Urinary bladder (tissue), 4 donors: ENCODE results near the gene XPR1. TPM values are rescaled to one million over a fixed set of nuclear protein-coding genes. Genes with fewer than 3 reads are reported as not detected.

ENCODE experiments used
- DNase-seq: peaks from one replicate; pipeline ENCODE4 v3.0.0-alpha.2; 2015; ENCODE audit errors: extremely low spot score
- H3K27ac ChIP-seq: one replicate; pipeline ENCODE4 v1.5.1; 2013; ENCODE audit warnings: low read depth, mild to moderate bottlenecking, moderate library complexity
- H3K36me3 ChIP-seq: one replicate; pipeline ENCODE4 v1.6.1; 2013; ENCODE audit warnings: mild to moderate bottlenecking, moderate library complexity; ENCODE audit not compliant: insufficient read depth
- H3K4me1 ChIP-seq: one replicate; pipeline ENCODE4 v1.6.1; 2013; ENCODE audit warnings: mild to moderate bottlenecking, moderate library complexity; ENCODE audit not compliant: insufficient read depth
- H3K4me3 ChIP-seq: one replicate; pipeline ENCODE4 v1.5.1; 2013; ENCODE audit warnings: low read depth, low read length
- WGBS: extraction: QIAGEN DNeasy Blood & Tissue Kit; methylation state at CpG from one replicate; pipeline ENCODE4 v1.1.7; 2013; 5-methylcytosine and 5-hydroxymethylcytosine counted together
- polyA plus RNA-seq: library from polyadenylated mRNA; stranded (reverse); fragments of 200-250 nt; gene quantifications from one replicate; pipeline ENCODE4 v1.2.3, GENCODE V29; 2013
- total RNA-seq: library from RNA; depleted of rRNA; stranded (reverse); fragments of >200 nt; gene quantifications from one replicate; pipeline ENCODE4 v1.2.3, GENCODE V29; 2014
- donor health status: healthy with polysubstance abuse.
- donor health status: healthy.

XPR1 gene
- total and polyA plus RNA-seq, 2 donors = 9.9 to 33.6 TPM

DNA sequence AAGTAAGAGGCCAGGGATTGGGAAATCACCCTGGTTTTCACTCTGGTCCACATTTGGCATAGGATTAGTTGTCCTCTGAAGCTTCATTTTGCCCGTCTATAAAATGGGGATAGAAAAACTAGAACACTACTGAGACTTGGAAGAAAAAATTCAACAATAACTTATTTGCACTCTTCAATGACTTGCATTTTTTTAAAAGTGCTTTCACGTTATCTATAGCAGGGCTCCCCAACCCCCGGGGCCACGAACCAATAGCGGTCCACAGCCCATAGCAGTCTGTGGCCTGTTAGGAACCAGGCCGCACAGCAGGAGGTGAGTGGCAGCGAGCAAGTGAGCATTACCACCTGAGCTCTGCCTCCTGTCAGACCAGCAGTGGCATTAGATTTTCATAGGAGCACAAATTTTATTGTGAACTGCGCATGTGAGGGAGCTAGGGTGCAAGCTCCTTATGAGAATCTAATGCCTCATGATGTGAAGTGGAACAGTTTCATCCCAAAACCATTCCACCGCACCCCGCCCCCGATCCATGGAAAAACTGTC lies 283.7 kb downstream of the XPR1 start:
- 94% methylated on average over 11 of the region's 11 CpGs for WGBS
- no peak for DNase-seq
- H3K36me3 ChIP-seq = no peaks in the 10 kb centered on the region

DNA sequence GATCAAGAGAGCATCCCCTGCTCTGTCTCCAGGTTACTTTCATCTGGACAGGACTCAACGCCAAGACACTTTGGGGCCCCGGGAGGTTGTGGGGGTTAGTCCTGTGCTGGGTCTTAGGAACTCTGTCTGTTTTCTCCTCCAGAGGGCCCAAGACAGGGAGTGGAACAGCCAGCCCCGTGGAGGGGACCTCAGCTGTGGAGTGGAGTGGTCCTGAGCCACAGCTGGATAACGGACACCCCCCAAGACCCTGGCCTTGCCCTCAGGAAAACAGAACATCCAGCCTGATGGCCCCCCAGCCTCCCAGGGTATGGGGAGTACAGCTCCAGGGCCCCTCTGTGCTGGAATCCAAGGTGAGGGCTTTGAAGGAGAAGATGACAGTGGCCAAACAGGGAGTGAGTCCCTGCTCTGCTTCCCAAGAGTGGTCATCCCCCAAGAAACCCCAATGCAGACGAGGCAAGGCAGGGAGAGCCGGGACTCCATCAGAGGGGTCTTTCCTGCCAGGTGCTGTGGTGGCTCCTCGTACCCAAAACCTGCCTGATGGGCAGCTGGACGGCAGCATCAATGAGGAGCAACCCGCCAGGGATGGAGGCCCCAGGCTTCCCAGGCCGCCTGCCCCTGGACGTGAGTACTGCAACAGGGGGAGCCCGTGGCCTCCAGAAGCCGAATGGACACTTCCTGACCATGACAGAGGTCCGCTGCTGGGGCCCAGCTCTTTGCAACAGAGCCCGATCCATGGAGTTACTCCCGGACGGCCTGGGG lies 284.4 kb downstream of the XPR1 start:
- Histone ChIP-seq H3K27ac (no peak overlapping the region), H3K4me3 (no peak overlapping the region), H3K36me3 (no peaks in the 10 kb centered on the region), H3K4me1 (no peaks in the 10 kb centered on the region)
- 92% methylated on average over 17 of the region's 17 CpGs for WGBS
- no peak for DNase-seq

More for the DNA sequence above, 283.7 kb downstream of the XPR1 start:
- no peaks in the 10 kb centered on the region for H3K4me1 ChIP-seq
- no peak overlapping the region for H3K27ac ChIP-seq
- H3K4me3 ChIP-seq = no peak overlapping the region

DNA sequence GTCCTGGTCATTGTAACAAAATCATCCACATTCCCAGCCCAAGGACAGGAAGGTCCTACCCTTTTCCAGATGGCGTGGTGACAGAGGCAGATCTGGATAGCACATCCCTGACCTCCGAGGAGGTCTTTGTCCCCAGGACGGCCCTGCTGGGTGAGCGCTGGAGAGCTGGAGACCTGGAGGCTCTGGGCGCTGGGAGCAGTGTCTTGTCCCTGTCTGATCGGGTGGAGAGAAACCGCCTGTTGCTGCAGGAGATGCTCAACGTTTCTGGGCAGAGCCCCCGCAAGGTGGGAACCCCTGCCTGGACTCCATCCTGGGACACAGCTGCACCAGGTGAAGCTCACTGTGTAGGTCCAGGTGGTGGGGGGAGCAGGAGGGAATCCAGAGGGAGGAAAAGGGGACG lies 284.9 kb downstream of the XPR1 start:
- no peak overlapping the region for H3K4me3 ChIP-seq
- H3K36me3 ChIP-seq = no peaks in the 10 kb centered on the region
- 86% methylated on average over 10 of the region's 10 CpGs for WGBS
- no peak overlapping the region for H3K27ac ChIP-seq
- no peak for DNase-seq
- no peaks in the 10 kb centered on the region for H3K4me1 ChIP-seq

DNA sequence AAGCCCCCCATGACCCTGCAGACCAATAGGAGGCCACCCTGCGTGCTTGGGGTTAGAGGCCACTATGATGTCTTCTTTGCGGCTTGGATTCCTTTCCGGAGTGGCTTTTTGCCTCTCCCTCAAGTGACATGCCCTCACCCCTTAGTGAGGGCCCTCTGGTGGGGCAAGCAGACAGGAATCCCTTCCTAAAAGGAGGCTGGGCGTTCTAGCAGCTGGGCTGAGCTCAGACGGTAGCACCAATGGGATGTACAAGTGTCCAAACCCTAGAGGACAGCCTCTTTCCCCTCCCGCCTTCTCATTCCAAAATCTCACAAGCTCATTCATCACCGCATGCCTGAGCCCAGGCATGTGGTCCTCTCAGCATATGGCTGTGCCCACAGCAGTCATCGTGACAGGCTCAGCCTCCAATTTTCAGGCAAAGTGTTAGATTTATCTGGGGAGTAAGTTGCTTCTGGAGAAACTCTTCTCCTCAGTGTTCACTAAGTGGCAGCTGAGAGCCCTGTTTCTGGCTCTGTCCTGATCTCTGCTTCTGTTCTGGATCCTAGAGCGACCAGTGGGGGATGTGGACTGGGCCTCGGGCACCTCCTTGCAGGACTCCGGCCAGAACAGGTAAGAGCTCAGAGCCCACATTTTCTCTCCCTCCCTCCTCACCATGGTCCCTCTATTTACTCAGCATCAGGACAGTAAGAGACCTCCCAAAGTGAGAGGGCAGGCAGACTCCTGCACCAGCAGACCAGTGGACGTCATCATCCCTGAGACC lies 285.7 kb downstream of the XPR1 start:
- DNase-seq = no peak
- Histone ChIP-seq H3K27ac (no peak overlapping the region), H3K4me1 (no peaks in the 10 kb centered on the region), H3K36me3 (no peaks in the 10 kb centered on the region), H3K4me3 (no peak overlapping the region)
- 73% methylated on average over 12 of the region's 12 CpGs for WGBS

DNA sequence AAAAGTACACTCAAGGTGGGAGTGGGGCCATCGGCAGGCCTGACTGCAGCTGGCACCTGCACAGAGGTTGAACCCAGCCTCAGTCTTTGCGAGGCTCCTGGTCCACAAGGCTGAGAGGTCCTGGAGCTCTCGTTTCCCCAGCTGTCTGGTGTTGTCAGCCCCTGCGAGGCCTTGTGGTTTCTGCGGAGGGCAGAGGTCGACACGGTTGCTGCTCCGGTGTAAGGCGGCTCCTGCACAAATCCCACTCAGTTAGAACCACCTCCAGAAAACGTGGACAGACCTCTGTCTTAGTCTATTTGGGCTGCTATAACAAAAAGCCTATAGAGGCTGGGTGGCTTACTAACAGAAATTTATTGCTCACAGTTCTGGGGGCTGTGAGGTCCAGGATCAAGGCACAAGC lies 286.7 kb downstream of the XPR1 start:
- H3K4me1 ChIP-seq = no peaks in the 10 kb centered on the region
- no peaks in the 10 kb centered on the region for H3K36me3 ChIP-seq

DNA sequence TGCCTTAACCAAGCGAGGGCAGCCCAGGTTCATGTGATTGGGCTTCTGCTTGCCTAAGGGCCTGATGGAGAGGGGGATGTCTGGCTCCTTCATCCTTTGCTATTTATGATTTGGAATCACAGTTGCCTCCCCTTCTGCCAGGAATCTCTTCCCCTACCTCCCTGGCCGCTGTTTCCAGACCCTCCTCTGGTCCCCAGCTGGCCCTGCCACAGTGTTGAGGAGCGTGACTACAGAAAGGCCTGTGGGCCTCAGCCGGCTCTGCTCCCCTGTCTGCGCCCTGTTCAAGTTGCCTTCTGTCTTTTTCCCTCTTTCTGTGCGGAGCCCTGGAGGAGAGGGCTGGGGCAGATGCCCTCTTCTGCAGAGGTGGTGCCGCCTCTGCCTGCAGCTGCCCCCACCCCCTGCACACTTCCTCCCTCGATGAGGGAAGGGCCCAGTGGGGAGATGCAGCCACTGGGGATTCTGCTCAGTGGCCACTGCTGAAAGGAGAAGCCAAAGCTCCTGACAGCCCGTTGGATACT lies 287.4 kb downstream of the XPR1 start:
- Histone ChIP-seq H3K36me3 (no peaks in the 10 kb centered on the region), H3K4me1 (no peaks in the 10 kb centered on the region), H3K4me3 (no peak overlapping the region), H3K27ac (no peak overlapping the region)
- 83% methylated on average over 9 of the region's 9 CpGs for WGBS
- DNase-seq = no peak

More for the DNA sequence above, 286.7 kb downstream of the XPR1 start:
- Histone ChIP-seq H3K4me3 (no peak overlapping the region), H3K27ac (no peak overlapping the region)
- 86% methylated on average over 10 of the region's 10 CpGs for WGBS
- DNase-seq = no peak

DNA sequence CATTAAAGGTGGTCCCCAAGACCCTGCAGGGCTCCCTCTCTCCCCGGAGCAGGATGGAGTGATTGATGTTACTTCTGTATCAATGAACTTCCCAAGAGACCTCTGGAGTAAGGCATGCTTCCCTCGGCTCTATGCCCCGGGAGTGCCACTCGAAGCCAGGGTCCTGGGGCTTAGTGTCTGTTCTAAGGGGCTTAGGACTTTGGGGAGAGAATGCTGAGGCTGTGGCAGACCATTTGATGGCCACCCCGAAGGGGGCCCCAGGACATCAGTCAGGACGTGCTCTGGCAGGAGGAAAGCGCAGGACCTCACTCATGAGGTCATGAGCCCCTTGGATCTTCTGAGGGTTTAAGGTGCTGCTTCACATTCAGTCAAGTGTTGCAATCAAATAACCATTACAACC lies 288.4 kb downstream of the XPR1 start:
- H3K36me3 ChIP-seq = no peaks in the 10 kb centered on the region
- WGBS = 90% methylated on average over 7 of the region's 7 CpGs
- no peak for DNase-seq

DNA sequence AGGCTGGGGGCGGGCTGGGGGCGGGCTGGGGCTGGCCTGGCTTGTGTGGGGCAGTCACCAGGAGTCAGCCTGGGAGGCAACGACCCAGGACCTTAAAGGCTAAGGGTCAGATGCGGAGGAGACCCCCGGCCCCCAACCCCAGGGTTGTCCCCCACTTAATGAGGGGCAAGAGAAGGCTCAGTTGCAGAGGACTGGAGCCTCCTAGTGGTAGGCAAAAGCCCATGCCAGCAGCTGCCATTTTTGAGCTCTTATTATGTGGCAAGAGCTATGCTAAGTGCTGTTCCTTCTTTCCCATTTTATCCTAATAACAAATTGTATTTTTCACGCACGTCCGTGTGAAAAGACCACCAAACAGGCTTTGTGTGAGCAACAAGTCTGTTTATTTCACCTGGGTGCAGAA lies 288.9 kb downstream of the XPR1 start:
- no peak for DNase-seq
- WGBS = 89% methylated on average over 8 of the region's 8 CpGs
- Histone ChIP-seq H3K4me1 (no peaks in the 10 kb centered on the region), H3K4me3 (no peak overlapping the region), H3K36me3 (no peaks in the 10 kb centered on the region), H3K27ac (no peak overlapping the region)

More for the DNA sequence above, 288.4 kb downstream of the XPR1 start:
- no peak overlapping the region for H3K4me3 ChIP-seq
- no peaks in the 10 kb centered on the region for H3K4me1 ChIP-seq
- H3K27ac ChIP-seq = no peak overlapping the region

DNA sequence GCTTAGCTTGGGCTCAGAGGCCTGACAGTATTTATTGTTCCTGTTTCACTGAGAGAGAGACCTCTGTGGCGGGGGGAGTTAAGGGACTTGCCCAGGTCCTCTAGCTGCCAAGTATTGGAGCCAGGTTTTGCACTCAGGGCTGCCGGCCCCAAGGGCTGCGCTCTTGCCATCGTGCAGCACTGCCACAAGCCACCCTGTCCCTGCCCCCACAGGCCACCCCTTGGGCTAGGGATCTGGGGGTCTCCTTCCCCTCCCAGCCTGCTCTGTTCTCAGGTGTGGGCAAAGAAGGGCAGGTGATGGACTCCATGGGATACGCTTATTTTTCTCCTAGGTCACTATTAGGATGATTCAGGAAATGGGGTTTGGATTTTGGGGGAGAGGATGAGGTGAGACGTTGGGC lies 289.6 kb downstream of the XPR1 start:
- Histone ChIP-seq H3K27ac (no peak overlapping the region), H3K4me3 (no peak overlapping the region), H3K36me3 (no peaks in the 10 kb centered on the region), H3K4me1 (no peaks in the 10 kb centered on the region)
- 95% methylated on average over 6 of the region's 6 CpGs for WGBS
- no peak for DNase-seq

DNA sequence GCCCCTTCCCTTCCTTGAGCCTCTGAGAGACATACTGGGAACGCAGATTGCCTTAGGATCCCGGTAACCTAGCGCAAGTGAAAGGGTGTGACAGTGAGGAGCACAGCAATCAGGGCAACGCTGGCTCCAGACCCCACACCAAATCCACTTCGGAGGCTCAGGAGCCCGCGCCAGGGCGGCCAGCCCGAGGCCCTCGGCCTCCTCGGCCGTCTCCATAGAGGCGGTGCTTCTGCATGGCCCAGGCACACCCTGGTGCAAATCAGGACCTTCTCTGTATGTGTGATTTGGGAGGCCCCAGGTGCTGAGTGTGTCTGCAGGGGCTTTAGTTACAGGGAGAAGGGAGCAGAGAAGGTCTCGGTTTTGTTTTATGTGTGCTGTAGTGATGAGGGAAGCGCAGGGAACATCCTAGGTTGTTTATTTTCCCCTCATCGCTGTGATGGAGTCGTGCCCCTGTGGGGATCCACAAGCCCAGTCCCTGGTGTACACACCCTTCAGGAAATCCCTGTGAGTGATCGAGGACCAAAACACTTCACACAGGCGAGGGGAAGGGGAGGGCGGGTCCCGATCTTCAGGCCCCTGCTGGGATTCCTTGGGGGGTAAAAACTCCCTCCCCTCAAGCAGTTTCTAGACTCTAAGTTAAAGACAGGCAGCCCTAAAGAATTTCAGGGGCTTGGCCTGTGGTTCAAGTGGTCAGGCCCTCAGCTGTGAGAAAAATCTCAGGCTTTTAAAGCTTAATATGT lies 290.2 kb downstream of the XPR1 start:
- WGBS = 75% methylated on average over 21 of the region's 21 CpGs
- DNase-seq = no peak
- Histone ChIP-seq H3K4me3 (no peak overlapping the region), H3K4me1 (no peaks in the 10 kb centered on the region), H3K27ac (no peak overlapping the region), H3K36me3 (no peaks in the 10 kb centered on the region)

DNA sequence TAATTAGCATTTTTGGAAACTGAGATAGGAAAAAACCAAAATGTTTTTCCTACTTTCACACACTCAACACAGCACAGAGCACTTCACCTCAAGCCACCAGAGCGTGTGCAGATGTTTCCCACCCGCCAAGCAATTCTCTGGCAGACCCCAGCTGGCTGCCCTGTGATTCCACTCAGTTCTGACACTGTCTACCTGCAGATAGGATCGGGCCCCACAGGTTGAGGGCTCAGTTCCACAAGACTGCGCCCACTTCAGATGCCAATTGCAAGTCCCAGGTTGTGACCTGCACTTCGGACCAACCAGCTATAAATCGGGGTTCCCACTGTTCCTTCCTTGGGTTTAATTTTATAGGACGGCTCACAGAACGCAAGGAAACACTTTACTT lies 290.8 kb downstream of the XPR1 start:
- WGBS = 90% methylated on average over 8 of the region's 8 CpGs

DNA sequence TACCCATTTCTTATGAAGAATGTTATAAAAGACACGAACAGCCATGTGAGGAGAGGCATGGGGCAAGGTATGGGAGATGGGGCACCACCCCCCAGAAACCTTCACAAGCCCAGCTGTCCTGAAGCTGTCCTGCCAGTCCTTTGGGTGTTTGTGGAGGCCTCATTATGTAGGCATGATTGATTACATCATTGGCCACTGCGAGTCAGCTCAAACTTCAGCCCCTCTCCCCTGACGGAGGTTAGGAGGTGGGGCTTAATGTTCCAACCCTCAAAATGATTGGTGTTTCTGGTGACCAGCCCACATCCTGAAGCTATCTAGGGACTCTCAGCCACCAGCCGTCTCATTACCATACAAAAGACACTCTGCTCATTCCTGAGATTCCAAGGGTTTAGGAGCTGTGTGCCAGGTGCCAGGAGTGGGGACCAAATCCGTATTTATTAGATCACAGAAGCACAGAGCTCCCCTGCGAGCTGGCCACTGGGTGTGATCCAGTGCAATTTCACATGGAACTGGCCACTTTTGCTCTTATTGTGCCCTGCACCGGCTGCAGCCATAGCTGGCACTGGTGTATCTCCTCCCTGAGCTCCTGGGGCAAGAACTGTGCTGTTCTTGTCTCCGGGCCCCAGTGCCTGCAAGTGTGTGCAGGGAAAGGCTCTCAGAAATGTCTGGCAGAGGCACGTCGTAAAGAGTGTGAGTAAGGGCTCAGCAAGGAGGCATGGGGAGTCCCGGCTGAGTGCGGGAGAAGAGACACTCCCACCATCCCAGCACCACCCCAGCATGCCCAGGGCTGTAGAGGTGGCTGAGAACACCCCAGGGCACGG lies 291.4 kb downstream of the XPR1 start:
- no peak for DNase-seq
- H3K36me3 ChIP-seq = no peaks in the 10 kb centered on the region
- 63% methylated on average over 13 of the region's 13 CpGs for WGBS
- H3K4me1 ChIP-seq = no peaks in the 10 kb centered on the region
- H3K27ac ChIP-seq = no peak overlapping the region
- H3K4me3 ChIP-seq = no peak overlapping the region

More for the DNA sequence above, 290.8 kb downstream of the XPR1 start:
- no peak for DNase-seq
- no peak overlapping the region for H3K4me3 ChIP-seq
- no peak overlapping the region for H3K27ac ChIP-seq
- no peaks in the 10 kb centered on the region for H3K4me1 ChIP-seq
- H3K36me3 ChIP-seq = no peaks in the 10 kb centered on the region

DNA sequence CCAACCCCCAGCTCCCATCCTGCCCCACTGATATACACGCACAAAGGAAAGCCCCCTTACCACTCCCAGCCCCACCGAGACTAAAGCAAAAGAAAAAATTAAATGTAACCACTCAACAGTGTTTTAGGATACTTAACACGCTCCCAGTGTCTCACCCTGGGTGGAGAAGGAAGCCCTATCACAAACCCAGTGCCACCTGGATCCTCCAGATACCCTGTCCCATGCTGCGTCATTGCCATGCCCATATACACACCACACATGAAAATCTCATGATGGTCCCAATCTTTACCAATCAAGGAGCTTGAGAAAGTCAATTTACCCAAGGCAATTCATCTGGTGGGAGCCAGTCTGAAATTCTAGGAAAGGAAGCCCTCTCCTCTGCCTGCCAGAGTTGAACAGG lies 292.1 kb downstream of the XPR1 start:
- Histone ChIP-seq H3K27ac (no peak overlapping the region), H3K36me3 (no peaks in the 10 kb centered on the region), H3K4me1 (no peaks in the 10 kb centered on the region), H3K4me3 (no peak overlapping the region)
- DNase-seq = no peak
- 84% methylated on average over 4 of the region's 4 CpGs for WGBS
